Measurements from ENCODE around the gene ZNF474.

Gene ZNF474

DNA sequence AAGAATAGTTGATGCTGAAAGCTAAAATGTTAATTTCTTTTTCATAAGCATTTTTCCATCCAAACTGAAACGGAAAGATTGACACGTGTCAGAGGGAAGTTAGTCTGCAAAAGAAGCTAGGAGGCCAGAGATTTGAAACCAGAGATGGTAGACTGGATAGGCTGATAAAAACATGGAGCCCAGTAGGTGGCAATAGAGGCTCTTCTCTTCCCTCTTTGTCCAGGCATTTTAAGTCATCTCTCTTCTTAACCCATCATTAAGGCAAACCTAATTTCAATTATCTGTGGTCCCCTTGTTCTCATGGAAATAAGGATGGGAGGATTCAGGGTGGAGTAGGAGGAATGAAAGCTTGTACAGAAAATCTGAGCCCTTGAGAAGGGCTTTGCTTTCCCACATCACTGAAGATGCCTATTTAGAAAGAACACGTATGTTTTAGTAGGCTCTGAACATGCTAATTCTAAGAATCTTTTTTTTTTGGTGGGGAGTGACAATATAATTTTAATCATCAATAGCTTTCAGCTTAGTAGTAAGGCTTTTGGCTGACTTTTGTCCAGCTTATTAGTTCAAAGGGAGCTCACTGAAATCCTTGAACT lies 66.6 kb downstream of the ZNF474 start:
- in situ Hi-C loops (cut with HindIII; ENCODE audit: low pct_ligation_motif_present, low sequenced_read_pairs), result no loop called here

GRCh38 chr5:122199146-122199545 lies 69.8 kb downstream of the ZNF474 start:
- no peaks in the 10 kb centered on the region for H3K36me3 ChIP-seq (replicated peaks)
- no peak for DNase-seq
- no peak overlapping the region for H3K4me3 ChIP-seq (ENCODE audit: low read depth, low read length)
- in situ Hi-C loops (cut with HindIII; ENCODE audit: low pct_ligation_motif_present, low sequenced_read_pairs), result no loop called here
- no peak overlapping the region for H3K27ac ChIP-seq
- no peaks in the 10 kb centered on the region for H3K27me3 ChIP-seq (replicated peaks)
- no peak for TF ChIP-seq CTCF (IDR thresholded peaks at IDR 0.05; ENCODE audit: low read depth, low read length, missing control alignments)

More for the DNA sequence above, 66.6 kb downstream of the ZNF474 start:
- peak; percentile 58 for DNase-seq
- Histone ChIP-seq H3K4me3 (ENCODE audit: low read depth, low read length) (no peak overlapping the region), H3K36me3 (replicated peaks) (no peaks in the 10 kb centered on the region), H3K27me3 (replicated peaks) (no peaks in the 10 kb centered on the region), H3K27ac (no peak overlapping the region)
- peak; percentile 78 for TF ChIP-seq CTCF (IDR thresholded peaks at IDR 0.05; ENCODE audit: low read depth, low read length, missing control alignments)

DNA sequence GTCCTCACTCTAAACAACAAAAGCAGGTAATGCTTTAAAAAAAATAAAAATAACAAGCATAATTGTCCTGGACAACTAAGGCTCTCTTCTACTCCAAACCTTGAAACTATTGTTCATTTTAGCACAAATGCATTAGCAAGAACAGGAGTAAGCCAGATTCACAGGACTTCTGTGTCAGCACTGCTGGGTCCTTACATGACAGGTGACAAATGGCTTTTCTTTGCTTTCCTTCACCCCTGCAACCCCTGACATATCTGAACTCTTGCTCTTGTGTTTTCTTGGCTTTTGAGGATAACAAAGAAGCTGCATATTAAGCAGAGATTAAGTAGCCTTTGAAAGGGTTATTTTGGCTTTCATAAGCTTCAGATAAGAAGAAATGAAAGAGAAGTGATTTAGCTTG lies 71.1 kb downstream of the ZNF474 start:
- no peak for TF ChIP-seq CTCF (IDR thresholded peaks at IDR 0.05; ENCODE audit: low read depth, low read length, missing control alignments)
- in situ Hi-C loops (cut with HindIII; ENCODE audit: low pct_ligation_motif_present, low sequenced_read_pairs), result no loop called here
- no peak overlapping the region for H3K4me3 ChIP-seq (ENCODE audit: low read depth, low read length)
- no peaks in the 10 kb centered on the region for H3K27me3 ChIP-seq (replicated peaks)
- H3K27ac ChIP-seq, result no peak overlapping the region
- no peaks in the 10 kb centered on the region for H3K36me3 ChIP-seq (replicated peaks)
- no peak for DNase-seq

DNA sequence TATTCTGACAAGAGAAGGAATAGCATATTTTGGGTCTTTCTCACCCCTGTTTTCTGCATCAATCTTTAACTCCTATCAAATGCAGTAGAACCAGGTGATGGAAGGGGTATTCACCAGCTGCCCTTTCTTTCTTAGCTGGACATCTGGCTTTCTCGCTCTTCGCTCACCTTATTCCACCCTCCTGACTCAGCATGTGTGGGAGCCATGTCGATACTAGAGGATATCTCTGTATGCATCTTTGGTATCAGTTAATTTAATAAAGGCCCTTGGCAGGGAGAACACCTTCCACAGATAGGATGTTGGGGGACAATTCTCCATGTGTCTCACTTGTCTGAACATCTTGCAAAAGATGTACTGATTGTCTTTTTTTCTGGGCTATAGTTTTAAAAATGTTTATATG lies 71.5 kb downstream of the ZNF474 start:
- DNase-seq, result no peak
- in situ Hi-C loops (cut with HindIII; ENCODE audit: low pct_ligation_motif_present, low sequenced_read_pairs), result no loop called here
- H3K27me3 ChIP-seq (replicated peaks), result no peaks in the 10 kb centered on the region
- no peak overlapping the region for H3K27ac ChIP-seq
- no peak overlapping the region for H3K4me3 ChIP-seq (ENCODE audit: low read depth, low read length)
- no peaks in the 10 kb centered on the region for H3K36me3 ChIP-seq (replicated peaks)
- TF ChIP-seq CTCF (IDR thresholded peaks at IDR 0.05; ENCODE audit: low read depth, low read length, missing control alignments), result no peak

DNA sequence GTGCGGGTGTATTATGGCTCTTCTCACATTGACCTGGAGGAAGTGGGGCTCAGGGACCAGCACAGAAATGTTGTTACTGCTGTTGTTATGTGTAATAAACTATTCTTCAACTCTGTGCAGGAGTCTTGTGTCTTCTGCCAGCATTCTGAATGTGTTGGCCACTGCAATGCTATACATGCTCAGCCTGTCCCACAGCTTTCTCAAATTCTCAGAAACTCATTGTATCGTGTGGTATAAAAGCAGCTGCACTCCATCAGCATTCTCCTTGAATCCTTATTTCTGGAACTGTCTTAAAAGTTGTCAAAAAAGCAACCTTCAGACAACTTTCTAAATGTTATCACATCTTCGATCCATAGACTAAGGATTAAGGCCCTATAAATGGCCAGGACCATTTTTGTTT lies 72.0 kb downstream of the ZNF474 start:
- H3K27me3 ChIP-seq (replicated peaks), result no peaks in the 10 kb centered on the region
- no peak for DNase-seq
- TF ChIP-seq CTCF (IDR thresholded peaks at IDR 0.05; ENCODE audit: low read depth, low read length, missing control alignments), result no peak
- no peaks in the 10 kb centered on the region for H3K36me3 ChIP-seq (replicated peaks)
- H3K27ac ChIP-seq, result no peak overlapping the region
- in situ Hi-C loops (cut with HindIII; ENCODE audit: low pct_ligation_motif_present, low sequenced_read_pairs), result no loop called here
- H3K4me3 ChIP-seq (ENCODE audit: low read depth, low read length), result no peak overlapping the region

GRCh38 chr5:122202952-122203351 lies 73.6 kb downstream of the ZNF474 start:
- no peaks in the 10 kb centered on the region for H3K36me3 ChIP-seq (replicated peaks)
- DNase-seq, result peak; percentile 54
- no peak overlapping the region for H3K4me3 ChIP-seq (ENCODE audit: low read depth, low read length)
- in situ Hi-C loops (cut with HindIII; ENCODE audit: low pct_ligation_motif_present, low sequenced_read_pairs), result no loop called here
- TF ChIP-seq CTCF (IDR thresholded peaks at IDR 0.05; ENCODE audit: low read depth, low read length, missing control alignments), result no peak
- no peaks in the 10 kb centered on the region for H3K27me3 ChIP-seq (replicated peaks)
- H3K27ac ChIP-seq, result no peak overlapping the region
